Central memory CD8-positive, alpha-beta T cell (primary cell): ENCODE data around the gene TMEM30A.

ENCODE experiments used
- ATAC-seq: fragments of 150-1000 bp; cut with Tn5 transposase; replicated peaks from 2 replicates; pipeline ENCODE4 v1.10.0; 2022; ENCODE audit warnings: mild to moderate bottlenecking, moderate FRiP score, moderate number of reproducible peaks; ENCODE audit not compliant: poor library complexity, severe bottlenecking; ENCODE audit errors: extremely low read depth
- DNase-seq, 2 donors: peaks; one replicate each; pipeline ENCODE4 v3.0.0; 2021; ENCODE audit warnings: low spot score in 2 of 2
- H3K27ac Mint-ChIP-seq: one replicate; pipeline ENCODE4 v1.8.0; 2022; ENCODE audit warnings: low read depth, mild to moderate bottlenecking, moderate library complexity, mixed read lengths
- H3K27me3 Mint-ChIP-seq: one replicate; pipeline ENCODE4 v1.8.0; 2022; ENCODE audit warnings: mixed read lengths
- H3K36me3 Mint-ChIP-seq: one replicate; pipeline ENCODE4 v1.8.0; 2022; ENCODE audit warnings: mild to moderate bottlenecking, moderate library complexity, mixed read lengths; ENCODE audit not compliant: insufficient read depth
- H3K4me1 Mint-ChIP-seq: one replicate; pipeline ENCODE4 v1.8.0; 2022; ENCODE audit warnings: mixed read lengths
- H3K4me3 Mint-ChIP-seq: one replicate; pipeline ENCODE4 v1.8.0; 2022; ENCODE audit warnings: mild to moderate bottlenecking, moderate library complexity, mixed read lengths
- H3K9me3 Mint-ChIP-seq: one replicate; pipeline ENCODE4 v1.8.0; 2022; ENCODE audit warnings: mixed read lengths

TMEM30A gene

DNA sequence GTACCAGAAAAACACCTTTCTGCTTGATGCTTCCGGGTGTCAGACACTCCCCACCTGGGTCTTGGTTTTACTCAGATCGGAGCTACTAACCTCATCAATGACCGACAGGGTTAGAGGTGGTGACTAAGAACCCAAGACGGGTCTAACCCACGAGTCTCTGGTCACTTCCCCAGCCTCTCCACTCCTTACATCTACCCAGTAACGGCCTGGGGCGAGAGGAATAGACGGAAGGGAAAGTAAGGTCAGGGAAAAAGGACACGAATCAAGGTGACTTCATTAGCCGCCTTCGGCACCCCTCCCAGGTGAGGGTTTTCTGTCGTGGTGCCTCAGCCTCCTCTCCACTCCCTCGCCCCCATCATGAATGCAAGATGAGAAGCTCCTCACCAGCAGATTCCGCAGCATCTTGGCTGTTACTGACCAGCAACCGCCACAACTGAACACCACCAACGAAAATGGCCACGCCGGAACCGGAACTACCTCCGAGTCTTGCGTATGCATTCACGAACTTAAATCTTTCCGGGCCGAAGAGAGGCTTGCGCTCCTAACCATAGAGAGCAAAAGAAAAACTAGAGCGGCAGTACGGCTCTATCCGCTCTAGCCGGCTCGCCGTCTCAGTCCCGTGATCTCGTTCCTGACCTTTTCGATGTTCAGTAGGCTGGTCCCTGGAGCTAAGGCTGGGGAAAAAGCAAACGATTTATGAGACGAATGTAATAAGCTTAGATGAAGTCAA, 41.1 kb downstream of the TMEM30A start, which contains the start of gene COX7A2:
TSS of gene COX7A2 (minus strand) at position 469 of the 730 bp plus-strand sequence. CDS start at position 402, 67 bp downstream.
- Mint-ChIP-seq H3K4me3 (peak within 1 kb of the TSS; percentile 97), H3K9me3 (no peaks in the 10 kb centered on the region), H3K36me3 (peaks cover 24% of the 10 kb centered on the region), H3K4me1 (peaks cover 27% of the 10 kb centered on the region), H3K27me3 (peaks cover 16% of the 10 kb centered on the region), H3K27ac (peak within 1 kb of the TSS; percentile 96)
- ATAC-seq: peak; percentile 97
- DNase-seq: peak; percentile 66 to 78

- Mint-ChIP-seq H3K27ac (no peak overlapping the region), H3K4me3 (no peak overlapping the region), H3K4me1 (peaks cover 8% of the 10 kb centered on the region), H3K36me3 (peaks cover 34% of the 10 kb centered on the region), H3K27me3 (no peaks in the 10 kb centered on the region), H3K9me3 (no peaks in the 10 kb centered on the region)
- DNase-seq: no peak
- ATAC-seq: no peak
These were observed 48.0 kb downstream of the TMEM30A start for GRCh38 chr6:75236630-75237029.

- Mint-ChIP-seq H3K4me3 (no peak overlapping the region), H3K27me3 (no peaks in the 10 kb centered on the region), H3K9me3 (no peaks in the 10 kb centered on the region), H3K4me1 (no peaks in the 10 kb centered on the region), H3K36me3 (peaks cover 31% of the 10 kb centered on the region), H3K27ac (peak overlapping the region; percentile 2)
- ATAC-seq (no peak), DNase-seq (no peak)
These were observed 49.3 kb downstream of the TMEM30A start for GRCh38 chr6:75235271-75235670.

DNA sequence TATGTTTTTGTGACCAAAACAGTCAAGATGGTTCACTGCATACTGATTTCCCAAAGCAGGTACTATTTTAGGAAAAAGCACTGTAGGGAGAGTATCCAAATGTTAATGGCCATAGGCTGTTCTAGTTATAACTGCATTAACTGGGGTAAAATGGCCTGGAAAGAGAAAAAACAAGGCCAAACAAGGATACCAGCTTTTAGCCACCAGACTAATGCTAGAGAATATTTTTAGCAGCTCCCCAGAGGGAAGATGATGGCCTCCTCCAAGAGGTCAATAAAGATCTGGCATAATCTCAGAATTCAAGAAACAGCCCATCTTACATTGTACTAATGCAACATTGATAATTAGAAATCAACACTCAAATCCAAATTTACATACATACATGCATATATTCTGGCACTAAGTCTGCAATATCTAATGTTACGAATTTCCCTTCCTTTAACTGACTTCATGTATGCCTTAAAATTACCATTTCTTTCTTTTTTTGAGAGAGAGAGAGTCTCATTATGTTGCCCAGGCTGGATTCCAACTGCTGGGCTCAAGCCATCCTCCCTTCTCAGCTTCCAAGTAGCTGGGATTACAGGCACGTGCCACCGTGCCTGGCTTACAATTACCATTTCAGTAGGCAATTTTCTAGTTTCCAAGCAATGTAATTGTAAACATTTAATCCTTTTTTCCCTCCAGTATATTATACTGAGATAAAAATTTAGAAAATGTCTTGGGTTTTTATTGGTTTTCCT, 50.3 kb downstream of the TMEM30A start:
- Mint-ChIP-seq H3K27me3 (no peaks in the 10 kb centered on the region), H3K27ac (no peak overlapping the region), H3K4me1 (no peaks in the 10 kb centered on the region), H3K36me3 (peaks cover 23% of the 10 kb centered on the region), H3K4me3 (no peak overlapping the region), H3K9me3 (no peaks in the 10 kb centered on the region)
- no peak for DNase-seq
- ATAC-seq: no peak

GRCh38 chr6:75233092-75233615, 51.4 kb downstream of the TMEM30A start:
- H3K4me3 Mint-ChIP-seq: no peak overlapping the region
- H3K27me3 Mint-ChIP-seq: no peaks in the 10 kb centered on the region
- DNase-seq (no peak), ATAC-seq (no peak)
- H3K36me3 Mint-ChIP-seq: peaks cover 16% of the 10 kb centered on the region
- H3K27ac Mint-ChIP-seq: no peak overlapping the region
- H3K9me3 Mint-ChIP-seq: no peaks in the 10 kb centered on the region
- no peaks in the 10 kb centered on the region for H3K4me1 Mint-ChIP-seq

- no peaks in the 10 kb centered on the region for H3K27me3 Mint-ChIP-seq
- H3K27ac Mint-ChIP-seq: no peak overlapping the region
- H3K4me1 Mint-ChIP-seq: no peaks in the 10 kb centered on the region
- no peak overlapping the region for H3K4me3 Mint-ChIP-seq
- DNase-seq: no peak
- no peak for ATAC-seq
- peaks cover 1% of the 10 kb centered on the region for H3K36me3 Mint-ChIP-seq
- H3K9me3 Mint-ChIP-seq: no peaks in the 10 kb centered on the region
These were observed 53.9 kb downstream of the TMEM30A start for GRCh38 chr6:75230484-75231325.

DNA sequence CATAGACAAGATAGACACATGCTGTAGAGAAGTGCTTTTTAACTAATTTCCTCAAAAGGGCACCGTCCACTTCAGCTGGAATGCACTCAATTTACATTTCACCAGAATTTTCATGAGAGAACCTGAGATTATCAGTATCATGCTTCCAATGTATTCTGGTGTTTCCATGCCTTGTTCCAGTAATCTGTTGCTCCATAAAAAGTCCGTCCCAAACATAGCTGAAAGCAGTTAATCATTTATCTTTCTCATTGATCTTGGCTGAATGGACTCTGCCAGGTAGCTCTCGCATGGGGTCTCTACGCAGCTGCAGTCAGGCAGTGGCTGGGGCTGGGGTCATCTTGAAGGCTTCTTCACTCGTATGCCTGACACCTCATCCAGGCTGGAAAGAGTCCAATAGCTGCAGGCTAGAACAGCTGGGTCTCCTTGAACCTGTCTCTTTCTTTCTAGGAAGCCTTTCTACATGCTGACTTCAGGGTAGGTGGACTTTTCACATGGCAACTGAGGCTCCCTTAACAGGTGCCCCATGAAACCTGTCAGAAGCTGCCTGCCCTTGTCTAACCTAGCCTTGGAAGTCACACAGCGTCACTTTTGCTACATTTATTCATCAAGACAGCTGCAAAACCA, 60.2 kb downstream of the TMEM30A start:
- Mint-ChIP-seq H3K36me3 (peaks cover 1% of the 10 kb centered on the region), H3K27me3 (peaks cover 50% of the 10 kb centered on the region), H3K9me3 (no peaks in the 10 kb centered on the region), H3K4me3 (no peak overlapping the region), H3K27ac (no peak overlapping the region), H3K4me1 (no peaks in the 10 kb centered on the region)
- DNase-seq: no peak
- ATAC-seq: no peak

DNA sequence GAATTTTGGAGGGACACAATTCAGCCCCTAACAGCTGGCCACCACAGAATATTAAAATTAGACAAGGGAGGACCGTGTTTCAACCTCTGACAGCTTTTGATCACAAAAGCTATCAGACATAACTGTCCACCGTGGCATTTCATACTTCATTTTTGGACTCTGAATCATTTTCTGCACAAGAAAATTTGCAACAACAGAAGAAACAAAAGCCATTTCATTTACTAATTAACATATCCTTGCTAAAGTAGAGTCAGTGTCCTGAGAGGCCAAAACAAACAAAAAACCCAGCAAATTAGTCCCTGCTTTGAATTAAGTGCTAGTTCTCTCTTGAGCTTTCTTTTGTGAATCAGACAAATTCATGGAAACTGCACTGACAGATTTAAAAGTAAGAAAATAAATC, 61.2 kb downstream of the TMEM30A start:
- H3K27ac Mint-ChIP-seq: no peak overlapping the region
- H3K4me1 Mint-ChIP-seq: no peaks in the 10 kb centered on the region
- peaks cover 1% of the 10 kb centered on the region for H3K36me3 Mint-ChIP-seq
- H3K9me3 Mint-ChIP-seq: no peaks in the 10 kb centered on the region
- no peak for DNase-seq
- H3K27me3 Mint-ChIP-seq: peaks cover 58% of the 10 kb centered on the region
- ATAC-seq: no peak
- no peak overlapping the region for H3K4me3 Mint-ChIP-seq

DNA sequence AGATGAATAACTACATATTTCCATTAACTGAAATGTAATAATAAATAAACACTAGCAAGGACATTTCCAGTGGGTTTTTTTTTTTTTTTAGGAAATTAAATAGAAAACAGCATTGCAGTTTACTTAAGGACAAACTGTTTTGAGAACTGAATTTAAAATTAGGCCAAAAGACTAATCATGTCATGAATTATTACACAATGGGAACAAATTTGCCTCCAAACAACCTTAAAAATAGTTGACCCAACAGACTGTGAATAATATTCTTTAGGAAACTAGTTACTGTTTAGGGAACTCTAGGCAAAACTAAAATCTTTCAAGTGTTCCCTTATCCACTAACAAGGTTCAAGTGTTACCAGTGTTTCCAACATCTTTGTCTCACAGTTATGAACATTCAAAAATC, 62.3 kb downstream of the TMEM30A start:
- peaks cover 63% of the 10 kb centered on the region for H3K27me3 Mint-ChIP-seq
- no peaks in the 10 kb centered on the region for H3K4me1 Mint-ChIP-seq
- H3K36me3 Mint-ChIP-seq: peaks cover 1% of the 10 kb centered on the region
- ATAC-seq (no peak), DNase-seq (no peak)
- H3K4me3 Mint-ChIP-seq: no peak overlapping the region
- no peak overlapping the region for H3K27ac Mint-ChIP-seq
- no peaks in the 10 kb centered on the region for H3K9me3 Mint-ChIP-seq

- DNase-seq: no peak
- Mint-ChIP-seq H3K9me3 (no peaks in the 10 kb centered on the region), H3K4me3 (no peak overlapping the region), H3K27ac (no peak overlapping the region), H3K36me3 (peaks cover 1% of the 10 kb centered on the region), H3K27me3 (peaks cover 63% of the 10 kb centered on the region), H3K4me1 (no peaks in the 10 kb centered on the region)
- no peak for ATAC-seq
These were observed 63.5 kb downstream of the TMEM30A start for GRCh38 chr6:75221116-75221515.

DNA sequence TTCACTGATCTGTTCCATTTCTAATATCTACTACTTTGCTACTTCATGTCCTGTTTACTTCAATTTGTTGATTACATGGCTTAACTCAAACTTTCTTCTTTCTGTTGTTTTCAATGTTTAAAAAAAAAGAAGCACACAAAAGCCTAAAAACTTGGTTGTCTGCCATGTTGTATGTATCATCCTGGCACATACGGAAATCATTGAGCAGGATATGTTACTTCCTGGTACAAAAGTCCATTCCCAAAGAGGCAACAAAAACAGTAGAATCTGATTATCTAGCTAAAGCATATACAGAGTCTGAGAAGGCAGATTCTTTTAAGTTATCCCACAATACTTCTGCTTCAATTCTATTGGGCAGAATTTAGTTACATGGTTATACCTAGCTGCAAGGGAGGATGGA, 64.2 kb downstream of the TMEM30A start:
- Mint-ChIP-seq H3K9me3 (no peaks in the 10 kb centered on the region), H3K27ac (no peak overlapping the region), H3K27me3 (peaks cover 65% of the 10 kb centered on the region), H3K36me3 (peaks cover 1% of the 10 kb centered on the region), H3K4me3 (no peak overlapping the region), H3K4me1 (no peaks in the 10 kb centered on the region)
- DNase-seq: no peak
- no peak for ATAC-seq

- no peaks in the 10 kb centered on the region for H3K9me3 Mint-ChIP-seq
- no peaks in the 10 kb centered on the region for H3K4me1 Mint-ChIP-seq
- ATAC-seq (no peak), DNase-seq (no peak)
- no peak overlapping the region for H3K27ac Mint-ChIP-seq
- no peaks in the 10 kb centered on the region for H3K36me3 Mint-ChIP-seq
- H3K4me3 Mint-ChIP-seq: no peak overlapping the region
- H3K27me3 Mint-ChIP-seq: peaks cover 59% of the 10 kb centered on the region
These were observed 65.3 kb downstream of the TMEM30A start for GRCh38 chr6:75219263-75219662.
